Measurements from ENCODE around the gene IMMP2L. TPM values are rescaled to one million over a fixed set of nuclear protein-coding genes. Genes with fewer than 3 reads are reported as not detected.

Gene IMMP2L
- total RNA-seq, 2 donors from 2014 or later, result 10.5 to 17.4 TPM

DNA sequence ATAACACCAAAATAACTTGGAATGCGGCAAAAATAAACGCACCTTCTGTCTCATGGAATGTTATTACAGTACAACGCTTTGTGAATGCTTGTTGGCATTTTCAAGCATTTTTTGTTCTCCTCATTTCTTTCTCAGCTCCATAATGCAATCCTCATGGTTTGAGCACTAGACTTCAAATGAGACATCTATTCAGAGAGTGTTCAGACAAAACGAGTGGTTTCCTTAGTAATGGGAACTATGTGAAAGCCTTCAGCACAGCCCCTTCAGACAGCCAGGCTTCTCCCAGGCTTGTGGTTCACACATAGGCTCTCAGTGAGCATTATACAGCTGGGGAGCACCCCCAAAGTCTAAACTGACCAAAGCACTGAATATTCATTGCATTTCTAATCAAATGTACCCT is 479.9 kb downstream of the IMMP2L start:
- H3K27ac ChIP-seq, result no peak overlapping the region

DNA sequence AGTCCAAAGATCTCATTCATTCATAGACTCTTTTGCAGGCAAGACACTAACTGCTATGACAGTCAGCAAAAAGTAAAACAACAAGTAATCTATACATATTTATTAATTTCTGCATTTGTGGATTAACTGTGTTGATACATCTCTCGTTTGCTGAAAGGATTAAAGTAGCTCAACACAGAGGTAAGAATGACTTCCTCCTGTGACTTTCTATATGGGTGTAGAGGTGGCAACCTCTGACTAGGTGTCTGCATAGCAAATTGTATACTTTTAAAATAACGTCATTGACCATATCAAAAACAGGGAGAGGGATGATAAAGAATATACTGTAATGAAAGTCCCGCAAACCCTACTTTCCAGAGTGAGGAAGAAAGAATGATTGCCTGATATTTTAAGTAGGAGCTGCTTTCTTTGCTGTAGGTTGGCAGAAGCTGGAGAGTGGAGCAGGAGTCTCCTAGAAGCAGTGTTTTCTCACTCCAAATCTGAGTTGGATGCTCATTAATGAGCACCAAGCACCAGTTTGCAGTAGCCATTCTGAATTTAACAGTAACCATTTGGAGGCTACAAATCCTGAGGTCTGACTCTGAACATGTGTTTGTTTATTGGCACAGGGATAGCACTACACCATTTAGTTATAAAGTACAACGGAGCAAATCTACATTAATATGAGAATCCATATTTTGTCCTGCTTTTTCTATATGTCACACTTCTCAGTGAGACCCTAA is 480.6 kb downstream of the IMMP2L start:
- no peak for DNase-seq
- WGBS, 2 donors, result 90 to 91% methylated on average over 4 of the region's 4 CpGs
- intact Hi-C loops (cut with DNase I), result no loop called here
- Histone ChIP-seq H3K27ac (no peak overlapping the region), H3K4me1 (no peaks in the 10 kb centered on the region), H3K4me3 (no peak overlapping the region), H3K9me3 (no peaks in the 10 kb centered on the region), H3K36me3 (replicated peaks in 1 of 2; ENCODE audit: insufficient read depth in 1 of 2, low read depth in 2 of 2) (no peaks in the 10 kb centered on the region), H3K27me3 (no peaks in the 10 kb centered on the region)
- ATAC-seq, result no peak
- TF ChIP-seq POLR2A (IDR thresholded peaks at IDR 0.05), result no peak
- TF ChIP-seq, protein P1, sequence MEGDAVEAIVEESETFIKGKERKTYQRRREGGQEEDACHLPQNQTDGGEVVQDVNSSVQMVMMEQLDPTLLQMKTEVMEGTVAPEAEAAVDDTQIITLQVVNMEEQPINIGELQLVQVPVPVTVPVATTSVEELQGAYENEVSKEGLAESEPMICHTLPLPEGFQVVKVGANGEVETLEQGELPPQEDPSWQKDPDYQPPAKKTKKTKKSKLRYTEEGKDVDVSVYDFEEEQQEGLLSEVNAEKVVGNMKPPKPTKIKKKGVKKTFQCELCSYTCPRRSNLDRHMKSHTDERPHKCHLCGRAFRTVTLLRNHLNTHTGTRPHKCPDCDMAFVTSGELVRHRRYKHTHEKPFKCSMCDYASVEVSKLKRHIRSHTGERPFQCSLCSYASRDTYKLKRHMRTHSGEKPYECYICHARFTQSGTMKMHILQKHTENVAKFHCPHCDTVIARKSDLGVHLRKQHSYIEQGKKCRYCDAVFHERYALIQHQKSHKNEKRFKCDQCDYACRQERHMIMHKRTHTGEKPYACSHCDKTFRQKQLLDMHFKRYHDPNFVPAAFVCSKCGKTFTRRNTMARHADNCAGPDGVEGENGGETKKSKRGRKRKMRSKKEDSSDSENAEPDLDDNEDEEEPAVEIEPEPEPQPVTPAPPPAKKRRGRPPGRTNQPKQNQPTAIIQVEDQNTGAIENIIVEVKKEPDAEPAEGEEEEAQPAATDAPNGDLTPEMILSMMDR (IDR thresholded peaks at IDR 0.05), result no peak

More for the DNA sequence above, 479.9 kb downstream of the IMMP2L start:
- DNase-seq (no peak), ATAC-seq (no peak)
- Histone ChIP-seq H3K9me3 (no peaks in the 10 kb centered on the region), H3K36me3 (replicated peaks in 1 of 2; ENCODE audit: insufficient read depth in 1 of 2, low read depth in 2 of 2) (no peaks in the 10 kb centered on the region), H3K27me3 (no peaks in the 10 kb centered on the region), H3K4me3 (no peak overlapping the region), H3K4me1 (no peaks in the 10 kb centered on the region)
- TF ChIP-seq, protein P1 (IDR thresholded peaks at IDR 0.05), result no peak
- no peak for TF ChIP-seq POLR2A (IDR thresholded peaks at IDR 0.05)
- intact Hi-C loops (cut with DNase I), result no loop called here
- WGBS, 2 donors, result 64 to 78% methylated on average over 4 of the region's 4 CpGs

DNA sequence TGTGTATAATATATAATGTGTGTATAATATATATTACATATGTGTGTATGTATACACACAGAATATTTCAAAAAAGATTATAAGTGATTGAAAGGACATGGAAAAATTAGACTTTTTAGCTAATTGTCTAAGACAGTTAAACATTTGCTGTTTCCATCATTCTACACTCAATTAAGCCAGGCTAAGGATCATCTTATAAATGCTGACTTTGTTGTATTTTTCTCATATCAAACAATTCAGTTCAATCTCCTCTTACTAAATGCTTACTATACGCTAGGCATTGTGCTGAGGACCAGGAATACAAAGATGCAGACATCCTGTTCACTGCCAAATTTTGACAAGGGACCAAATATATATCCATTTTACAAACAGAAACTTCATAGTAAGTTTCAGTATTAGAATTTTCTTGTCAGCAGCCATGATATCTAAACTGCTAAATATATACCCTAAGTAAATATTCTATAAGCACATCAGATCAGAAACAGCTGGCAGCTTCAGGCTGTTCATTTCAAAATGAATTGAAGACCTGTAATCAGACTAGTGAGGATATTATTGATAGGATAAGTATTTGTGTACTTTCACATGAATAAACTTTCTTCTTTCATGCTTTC is 481.7 kb downstream of the IMMP2L start:
- TF ChIP-seq, protein P1 (IDR thresholded peaks at IDR 0.05), result no peak
- TF ChIP-seq POLR2A (IDR thresholded peaks at IDR 0.05), result no peak
- Histone ChIP-seq H3K27ac (no peak overlapping the region), H3K9me3 (no peaks in the 10 kb centered on the region), H3K27me3 (no peaks in the 10 kb centered on the region), H3K36me3 (replicated peaks in 1 of 2; ENCODE audit: insufficient read depth in 1 of 2, low read depth in 2 of 2) (no peaks in the 10 kb centered on the region), H3K4me3 (no peak overlapping the region), H3K4me1 (no peaks in the 10 kb centered on the region)
- DNase-seq, result no peak
- no peak for ATAC-seq
- WGBS, 2 donors, result 94 to 97% methylated on average over 1 of the region's 1 CpG
- intact Hi-C loops (cut with DNase I), result no loop called here

DNA sequence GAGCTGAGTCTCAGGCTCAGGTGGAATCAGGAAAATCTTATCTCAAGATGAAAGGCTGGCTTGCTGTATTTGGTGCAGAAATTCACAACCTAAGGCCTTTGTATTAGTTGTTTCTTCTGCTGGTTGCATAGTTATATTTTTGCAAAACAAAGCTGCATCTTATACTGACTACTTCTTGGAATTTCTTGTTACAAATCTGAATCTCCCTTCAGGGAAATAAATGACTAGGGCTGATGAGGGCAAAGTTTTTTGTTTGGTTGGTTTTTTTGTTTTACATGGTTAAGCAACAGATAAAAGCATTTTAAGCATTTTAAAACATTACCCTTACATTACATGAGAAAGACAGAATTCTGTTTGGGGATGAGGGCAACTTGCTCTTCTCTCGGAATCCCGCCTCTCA is 485.3 kb downstream of the IMMP2L start:
- DNase-seq (no peak), ATAC-seq (no peak)
- intact Hi-C loops (cut with DNase I), result no loop called here
- H3K27me3 ChIP-seq, result no peaks in the 10 kb centered on the region
- no peaks in the 10 kb centered on the region for H3K4me1 ChIP-seq
- no peaks in the 10 kb centered on the region for H3K36me3 ChIP-seq (replicated peaks in 1 of 2; ENCODE audit: insufficient read depth in 1 of 2, low read depth in 2 of 2)
- no peaks in the 10 kb centered on the region for H3K9me3 ChIP-seq
- no peak for TF ChIP-seq POLR2A (IDR thresholded peaks at IDR 0.05)
- TF ChIP-seq, protein P1 (IDR thresholded peaks at IDR 0.05), result no peak
- H3K27ac ChIP-seq, result no peak overlapping the region
- no peak overlapping the region for H3K4me3 ChIP-seq
- WGBS, 2 donors, result 93 to 95% methylated on average over 2 of the region's 2 CpGs

DNA sequence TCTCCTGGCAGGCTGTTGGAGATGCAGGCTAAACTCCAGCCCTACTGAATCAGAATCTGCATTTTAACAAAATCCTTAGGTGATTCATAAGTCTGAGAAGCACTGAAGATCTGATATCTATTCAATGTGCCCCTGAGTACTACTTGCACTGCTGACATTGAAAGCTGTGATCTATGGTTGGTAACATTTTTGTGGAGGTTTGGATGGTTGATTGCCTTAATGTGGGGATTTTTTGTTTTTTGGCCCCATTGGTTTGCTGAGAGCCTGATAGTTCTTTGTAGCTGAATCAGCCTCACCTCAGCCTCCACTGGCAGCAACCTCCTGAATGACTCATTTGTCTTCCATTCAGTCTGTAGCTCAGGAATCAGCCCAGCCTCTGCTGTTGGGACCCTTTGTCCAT is 486.1 kb downstream of the IMMP2L start:
- Histone ChIP-seq H3K9me3 (no peaks in the 10 kb centered on the region), H3K27me3 (no peaks in the 10 kb centered on the region), H3K36me3 (replicated peaks in 1 of 2; ENCODE audit: insufficient read depth in 1 of 2, low read depth in 2 of 2) (no peaks in the 10 kb centered on the region), H3K4me1 (no peaks in the 10 kb centered on the region), H3K4me3 (no peak overlapping the region), H3K27ac (no peak overlapping the region)
- no peak for DNase-seq
- no peak for ATAC-seq
- TF ChIP-seq, protein P1 (IDR thresholded peaks at IDR 0.05), result no peak
- intact Hi-C loops (cut with DNase I), result no loop called here

All from body of pancreas (tissue), 4 donors.